SIG-M5 treated with dmso at 0.1 percent for 504 hours (cell line): ENCODE measurements around the gene ATOH8.

Experiments
- DNase-seq: peaks from one replicate; lab custom pipeline; 2025; ENCODE audit not compliant: unreplicated experiment; lab: John Stamatoyannopoulos, UW

ATOH8 gene

GRCh38 chr2:85769983-85770362, 16.2 kb downstream of the ATOH8 start:
- no peak for DNase-seq

GRCh38 chr2:85770369-85770768, 16.6 kb downstream of the ATOH8 start:
- no peak for DNase-seq

DNA sequence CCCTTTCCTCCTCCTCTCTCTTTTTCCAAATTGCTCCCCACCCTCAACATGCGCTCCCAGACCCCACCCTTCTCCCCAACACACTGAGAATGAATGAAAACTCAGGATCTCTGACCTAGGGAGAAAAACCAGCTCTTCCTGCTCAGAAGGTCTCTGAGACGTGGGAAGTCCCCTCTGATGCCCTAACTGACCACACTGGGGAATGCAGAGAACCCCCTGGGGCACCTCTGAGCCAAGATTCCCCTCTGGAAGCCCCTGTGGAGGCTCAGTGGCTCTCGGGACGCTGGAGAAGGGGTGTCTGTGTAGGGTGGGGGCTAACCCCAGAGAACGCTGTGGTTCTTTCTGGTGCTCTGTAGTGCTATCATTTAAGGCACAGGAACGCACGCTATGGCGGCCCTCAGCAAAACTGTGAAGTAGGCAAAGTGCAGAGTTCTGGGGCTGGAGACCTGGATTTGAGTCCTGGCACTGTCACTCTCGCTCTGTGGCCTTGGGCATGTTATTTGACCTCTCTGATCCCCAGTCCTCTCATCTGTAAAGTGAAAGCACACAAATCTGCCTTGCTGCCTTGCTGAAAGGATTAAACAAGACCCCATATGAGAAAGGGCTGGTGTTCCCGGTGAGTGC, 17.1 kb downstream of the ATOH8 start:
- no peak for DNase-seq

- no peak for DNase-seq
Observed at GRCh38 chr2:85771486-85771885, 17.7 kb downstream of the ATOH8 start.

DNA sequence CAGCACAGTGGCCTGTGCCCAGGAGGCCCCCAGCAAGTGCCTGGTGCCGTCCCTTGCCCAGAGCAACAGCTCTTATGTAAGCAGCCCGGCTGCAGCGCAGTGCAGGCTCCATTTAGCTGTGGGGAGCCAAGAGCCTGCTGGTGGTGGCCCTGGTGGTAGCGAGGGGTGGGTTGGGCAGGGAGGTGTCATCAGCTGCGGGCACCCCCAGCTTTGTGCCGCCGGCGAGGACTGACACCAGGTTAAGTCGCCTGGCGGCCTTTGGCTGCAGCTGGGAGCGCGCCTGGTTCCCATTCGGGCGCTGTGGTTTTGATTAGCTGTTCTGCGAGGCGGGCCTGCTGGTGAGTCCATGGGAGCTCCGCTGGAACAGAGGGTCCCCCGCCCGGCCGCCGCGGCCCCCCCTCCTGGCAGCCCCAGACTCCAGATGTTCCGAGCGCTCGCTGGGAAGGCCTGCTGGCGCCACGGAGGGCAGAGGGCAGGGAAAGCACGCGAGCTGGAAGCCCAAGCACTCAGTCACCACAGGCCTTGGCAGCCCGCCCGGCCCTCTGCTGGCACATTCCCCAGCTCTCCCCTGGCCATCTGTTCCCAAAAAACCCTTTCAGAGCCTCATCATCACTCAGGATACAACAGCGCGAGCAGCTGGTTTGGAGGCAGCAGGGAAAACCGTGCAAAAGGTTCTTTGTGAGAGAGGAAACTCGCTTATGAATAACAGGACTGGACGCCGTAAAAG, 18.4 kb downstream of the ATOH8 start:
- DNase-seq: peak; percentile 21

DNA sequence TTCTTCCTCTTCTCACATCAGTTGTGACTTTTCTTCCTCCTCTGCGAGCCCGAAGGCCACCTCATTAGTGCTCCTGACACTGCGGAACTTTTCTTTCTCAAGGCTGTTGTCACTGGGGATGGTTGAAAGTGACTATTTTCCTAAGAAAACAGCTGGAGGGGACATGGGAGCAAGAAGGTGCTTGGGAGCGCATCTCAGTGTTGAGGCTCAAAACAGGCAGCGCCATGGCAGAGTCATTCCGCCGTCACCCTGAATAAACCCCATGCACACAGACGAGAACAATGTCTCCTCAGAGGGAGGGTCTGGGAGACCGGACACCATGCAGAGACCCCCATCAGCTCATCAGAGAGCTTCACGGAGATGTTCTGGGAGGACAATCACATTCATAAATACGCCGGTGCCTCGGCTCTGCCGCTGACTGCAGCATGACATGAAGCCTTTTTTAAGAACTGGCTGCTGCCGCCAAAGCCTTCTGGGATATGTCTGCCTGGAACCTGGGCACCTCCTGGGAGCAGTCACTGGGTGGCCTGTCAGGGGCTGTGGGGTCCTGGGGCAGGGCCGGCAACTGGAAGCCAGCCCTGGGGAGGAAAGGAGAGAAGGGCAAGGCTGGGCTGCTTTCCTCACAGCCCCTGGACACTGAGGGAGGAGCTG, 19.2 kb downstream of the ATOH8 start:
- no peak for DNase-seq

DNA sequence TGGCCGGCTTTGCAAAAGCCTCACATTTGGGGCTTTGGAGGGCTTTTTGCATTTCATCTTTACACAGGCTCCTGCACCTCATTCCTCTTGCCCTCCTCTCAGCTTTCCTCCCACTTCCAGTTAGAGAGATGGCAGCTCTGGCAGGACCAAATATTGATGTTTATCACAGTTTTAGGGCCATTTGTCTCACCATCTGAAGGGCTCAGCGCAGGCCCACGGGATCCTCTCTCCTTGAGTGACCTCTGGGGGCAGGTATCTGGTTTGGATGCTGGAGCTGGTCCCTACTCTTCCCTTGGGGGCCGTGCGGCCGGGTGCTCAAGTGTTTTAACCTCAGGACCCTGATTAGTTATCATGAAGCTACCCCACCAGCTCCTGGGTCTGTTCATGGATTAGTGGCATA, 19.9 kb downstream of the ATOH8 start:
- no peak for DNase-seq

- no peak for DNase-seq
Observed at GRCh38 chr2:85774126-85774978, 20.6 kb downstream of the ATOH8 start.

DNA sequence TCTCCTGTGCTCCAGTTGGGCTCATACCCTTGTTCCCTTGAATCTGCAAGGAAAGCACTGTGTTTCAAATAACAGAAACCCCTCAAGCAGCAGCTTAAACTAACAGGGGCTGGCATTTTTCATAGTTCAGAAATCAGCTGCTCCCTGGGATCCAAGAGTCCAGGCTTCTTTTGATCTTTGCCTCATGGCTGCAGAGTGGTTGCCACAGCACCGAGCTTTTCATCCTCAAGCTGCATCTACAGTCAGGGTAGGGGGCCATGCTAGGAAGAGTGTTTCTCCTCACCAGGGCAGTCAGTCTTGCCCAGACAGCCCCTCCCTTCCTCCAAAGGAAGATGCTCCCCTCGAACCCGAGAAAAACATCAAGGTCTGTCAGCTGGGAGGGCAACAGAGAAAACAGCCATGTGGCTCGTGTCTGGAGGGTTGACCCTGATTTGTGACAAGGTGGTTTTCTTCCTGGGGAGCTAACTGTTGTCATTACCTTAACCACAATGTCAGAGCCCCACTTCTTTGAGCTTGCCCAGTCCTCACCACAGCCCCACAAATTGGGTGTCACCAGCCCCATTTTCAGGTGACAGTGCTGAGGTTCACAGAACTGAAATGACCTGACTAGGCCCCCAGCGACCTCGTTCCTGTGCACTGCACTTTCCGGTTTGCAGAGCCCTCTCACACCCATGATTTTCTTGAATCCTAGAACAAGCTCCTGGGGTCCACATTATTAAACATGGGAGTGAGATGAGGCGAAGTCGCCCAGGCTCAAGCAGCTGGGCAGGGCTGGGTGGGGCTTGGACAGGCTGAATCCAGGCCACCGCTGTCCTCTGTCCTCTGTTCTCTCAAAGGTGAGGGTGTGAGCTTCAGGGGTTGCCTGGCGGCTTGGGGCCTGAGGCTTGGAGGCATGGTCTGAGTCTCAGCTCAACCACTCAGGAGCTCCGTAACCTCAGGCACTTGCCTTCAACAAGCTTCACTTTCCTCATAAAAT, 21.9 kb downstream of the ATOH8 start:
- DNase-seq: no peak

DNA sequence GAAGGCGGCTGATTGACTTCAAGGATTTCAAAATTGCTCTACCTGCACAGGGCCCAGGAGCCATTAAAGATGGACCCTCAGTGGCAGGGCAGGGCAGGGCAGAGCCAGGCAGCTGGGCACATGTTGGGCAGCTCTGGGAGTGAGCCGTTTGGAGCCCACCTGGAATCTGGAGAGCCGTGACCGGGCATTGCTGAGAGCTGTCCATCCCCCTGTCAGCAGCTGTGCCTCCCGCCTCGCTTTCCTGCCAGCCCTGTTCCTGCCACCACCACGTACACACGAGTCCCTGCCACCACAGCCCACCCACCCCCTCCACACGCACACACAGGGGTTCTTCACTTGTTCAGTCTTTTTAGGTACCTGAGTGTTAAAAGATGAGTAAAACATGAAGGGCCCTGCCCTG, 22.9 kb downstream of the ATOH8 start:
- no peak for DNase-seq

- no peak for DNase-seq
Observed at GRCh38 chr2:85777441-85777861, 23.7 kb downstream of the ATOH8 start.

GRCh38 chr2:85778646-85779379, 25.0 kb downstream of the ATOH8 start:
- no peak for DNase-seq

- no peak for DNase-seq
Observed at GRCh38 chr2:85779641-85780315, 26.0 kb downstream of the ATOH8 start.

DNA sequence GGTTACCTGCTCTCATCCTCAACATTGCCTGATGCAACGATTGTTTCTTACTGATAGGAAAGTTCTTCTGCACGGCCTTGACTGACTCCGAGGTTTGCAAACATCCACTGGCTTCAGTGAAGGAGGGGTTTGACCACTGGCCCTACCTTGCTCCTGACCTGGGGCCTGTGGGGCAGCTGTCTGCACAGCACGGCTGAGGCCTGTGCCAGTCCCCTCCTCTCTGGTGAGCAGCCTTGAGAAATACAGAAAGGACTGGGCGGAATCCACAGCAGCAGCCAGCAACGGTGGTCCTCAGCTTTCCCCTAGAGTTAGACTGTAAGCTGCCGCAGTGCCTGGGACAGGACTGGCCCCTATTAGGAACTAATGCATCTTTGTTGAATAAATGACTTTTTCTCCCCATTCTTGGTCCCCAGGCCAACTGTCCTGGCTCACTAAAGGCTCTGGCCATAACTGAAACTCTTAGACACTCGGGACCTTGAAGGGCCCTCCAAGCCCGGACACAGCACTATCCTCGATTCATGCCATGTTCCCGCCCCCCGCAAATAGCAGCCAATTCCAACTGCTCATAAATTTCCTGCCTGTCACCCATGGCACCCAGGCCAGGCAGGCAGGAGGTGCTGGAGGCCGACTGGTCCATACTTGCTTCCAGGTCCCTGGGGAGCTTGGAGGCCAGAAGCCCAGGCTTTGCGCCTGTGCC, 26.7 kb downstream of the ATOH8 start:
- no peak for DNase-seq

DNA sequence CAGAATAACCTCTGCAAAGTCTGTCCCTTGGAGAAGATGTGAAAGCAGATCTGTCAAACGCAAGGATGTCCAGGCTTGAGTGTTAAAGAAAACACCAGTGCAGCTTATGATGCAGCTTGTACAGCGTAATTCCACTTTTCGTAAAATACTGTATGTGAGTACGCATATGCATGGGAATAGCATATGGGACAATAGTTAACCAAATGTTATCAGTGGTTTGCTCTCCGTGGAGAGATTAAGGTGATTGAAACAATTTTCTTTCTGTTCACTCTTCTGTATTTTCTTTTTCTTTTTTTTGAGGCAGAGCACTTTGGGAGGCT, 27.2 kb downstream of the ATOH8 start:
- DNase-seq: no peak

DNA sequence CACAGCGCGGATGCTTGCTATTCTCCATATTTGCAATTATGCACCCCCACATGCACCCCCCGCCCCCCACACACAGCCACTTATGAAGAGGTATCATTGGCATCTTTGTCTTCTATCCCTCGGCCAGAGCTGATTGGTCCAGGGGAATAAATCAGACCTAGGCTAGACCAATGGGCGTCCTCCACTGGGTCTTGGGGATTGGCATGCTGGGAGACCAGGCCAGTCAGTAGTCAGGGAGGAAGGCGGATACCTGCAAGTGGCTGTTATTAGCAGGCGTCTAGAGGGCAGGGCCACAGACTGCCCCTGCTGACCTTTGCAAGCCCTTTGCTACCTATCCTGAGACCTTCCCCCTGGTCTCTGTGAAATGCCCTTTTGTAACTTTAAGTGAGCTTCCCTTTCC, 30.0 kb downstream of the ATOH8 start:
- DNase-seq: no peak

DNA sequence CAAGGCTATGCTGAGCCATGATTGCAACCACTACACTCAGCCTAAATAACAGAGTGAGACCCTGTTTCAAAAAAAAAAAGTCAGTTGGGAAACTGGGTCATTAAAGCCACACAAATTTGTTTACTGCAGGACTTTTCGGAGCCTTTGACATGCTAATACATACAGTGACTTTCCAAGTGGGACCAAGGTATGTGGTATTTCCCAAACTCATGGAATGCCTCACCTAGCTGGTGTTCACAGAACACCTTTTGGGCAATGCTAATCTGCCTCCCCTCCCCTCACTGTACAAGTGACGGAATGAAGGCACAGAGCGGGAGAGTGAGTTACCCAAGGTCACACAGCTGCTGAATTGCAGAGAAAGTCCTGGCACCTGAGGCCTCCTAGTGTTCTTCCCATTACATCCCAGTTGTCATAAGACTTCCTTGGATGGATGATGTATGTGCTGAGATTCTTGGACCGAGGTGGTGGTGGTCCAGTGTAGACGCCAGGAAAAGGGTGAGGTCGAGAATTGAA, 30.7 kb downstream of the ATOH8 start:
- DNase-seq: no peak

GRCh38 chr2:85785027-85785822, 31.4 kb downstream of the ATOH8 start:
- DNase-seq: no peak
